Endothelial cell of hepatic sinusoid (primary cell): Measurements from ENCODE around the gene SSTR3.
"Not testable (repeated sequence)": the region's sequence is repeated elsewhere in the genome, so short reads cannot be mapped to it uniquely, and the experiment has no call there.

Experiments used
- in situ Hi-C: cut with HindIII; loops from 2 replicates; pipeline ENCODE4 v1.10.0; 2017; ENCODE audit warnings: low sequenced_read_pairs

Gene SSTR3

DNA sequence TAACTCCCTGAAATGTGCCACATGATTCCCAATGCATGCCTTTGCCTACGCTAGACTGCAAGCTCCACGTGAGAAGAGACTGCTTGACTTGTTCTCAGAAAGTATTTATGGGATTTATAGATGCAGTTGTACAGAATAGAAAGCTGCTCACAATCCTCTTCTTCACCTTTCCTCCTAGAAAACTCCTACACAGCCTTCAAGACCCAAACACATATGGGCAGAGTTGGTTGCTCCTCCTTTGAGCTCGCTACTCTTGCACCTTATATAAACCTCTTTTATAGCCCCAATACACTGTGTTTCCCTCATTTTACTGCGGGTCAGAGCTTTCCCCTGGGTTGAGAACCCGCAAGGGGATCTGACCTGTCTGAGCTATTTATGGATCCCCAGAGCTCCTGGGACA is 40.6 kb downstream of the SSTR3 start:
- in situ Hi-C loops: no loop called here

DNA sequence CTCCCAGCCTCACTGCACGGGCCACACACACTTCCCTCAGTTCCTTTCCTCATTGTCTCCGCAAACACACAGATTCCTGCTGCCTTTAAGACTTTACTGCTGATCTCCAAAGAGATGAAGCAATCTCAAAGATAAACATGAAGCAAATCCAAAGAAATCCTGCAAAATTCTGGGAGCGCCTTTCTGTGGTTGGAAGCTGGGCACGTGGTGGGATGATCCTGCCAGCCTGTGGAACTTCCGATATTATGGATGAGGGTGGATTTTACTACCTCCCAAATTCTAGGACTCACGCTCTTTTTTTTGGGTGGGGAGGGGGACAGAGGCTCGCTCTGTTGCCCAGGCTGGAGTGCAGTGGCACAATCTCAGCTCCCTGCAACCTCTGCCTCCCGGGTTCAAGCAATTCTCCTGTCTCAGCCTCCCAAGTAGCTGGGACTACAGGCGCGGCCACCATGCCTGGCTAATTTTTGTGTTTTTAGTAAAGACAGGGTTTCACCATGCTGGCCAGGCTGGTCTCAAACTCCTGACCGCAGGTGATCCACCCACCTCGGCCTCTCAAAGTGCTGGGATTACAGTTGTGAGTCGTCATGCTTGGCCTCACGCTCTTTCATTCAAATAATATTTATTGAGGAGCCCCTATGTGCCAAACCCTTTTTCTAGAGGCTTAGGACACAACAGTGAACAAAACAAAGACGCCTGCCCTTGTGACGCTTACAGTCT is 41.4 kb downstream of the SSTR3 start:
- in situ Hi-C loops: not testable (repeated sequence)

- in situ Hi-C loops: no loop called here
Measured at GRCh38 chr22:37169947-37170688, 42.2 kb downstream of the SSTR3 start.

DNA sequence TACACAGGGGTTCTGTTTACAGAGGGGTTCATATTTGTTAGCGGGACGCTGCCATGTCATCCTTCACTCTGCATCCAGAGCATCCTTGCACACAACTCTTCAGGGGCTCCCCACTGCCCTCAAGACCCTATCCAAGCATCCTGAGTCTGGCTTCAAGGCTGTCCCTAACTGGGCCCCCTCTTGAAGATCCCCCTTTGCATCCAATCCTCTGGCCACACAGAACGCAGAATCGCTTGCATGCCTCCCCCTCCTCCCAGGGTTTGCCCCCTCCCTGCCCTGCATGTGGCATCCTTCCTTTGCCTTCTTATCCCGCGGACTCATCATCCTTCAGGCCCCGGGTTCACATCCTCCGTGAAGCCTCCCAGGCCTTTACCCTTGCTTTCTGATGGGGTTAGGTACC is 42.9 kb downstream of the SSTR3 start:
- in situ Hi-C loops: no loop called here

DNA sequence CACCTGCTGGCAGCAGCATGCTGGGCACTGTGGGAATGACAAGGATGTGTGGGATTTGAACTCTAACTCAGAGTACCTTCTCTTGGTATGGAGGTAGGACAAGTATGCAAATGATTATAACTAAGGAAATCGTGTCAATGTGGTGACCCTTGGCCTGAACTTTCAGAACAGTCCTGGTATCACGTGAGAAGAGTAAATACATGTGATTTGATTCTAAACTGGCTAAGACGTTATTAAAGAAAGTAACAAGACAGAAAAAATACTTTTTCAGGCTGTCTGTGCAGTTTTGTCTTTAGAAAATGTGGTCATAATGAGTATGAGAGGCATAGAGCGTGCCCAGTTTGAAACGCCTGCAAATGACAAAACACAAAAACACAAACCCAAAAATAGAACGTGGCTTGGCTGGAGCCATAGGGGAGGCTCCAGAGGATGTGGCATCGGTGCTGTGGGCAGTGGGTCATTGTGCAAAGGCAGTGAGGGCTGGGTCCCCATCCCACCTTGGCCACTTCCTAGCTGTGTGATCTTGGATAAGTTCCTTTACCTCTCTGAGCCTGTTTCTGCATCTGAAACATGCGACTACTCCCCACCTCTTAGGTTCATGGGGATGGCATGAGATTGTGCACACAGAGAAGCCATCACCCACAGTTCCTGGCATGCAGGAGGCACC is 44.2 kb downstream of the SSTR3 start:
- in situ Hi-C loops: no loop called here

- in situ Hi-C loops: no loop called here
Measured at GRCh38 chr22:37167176-37167980, 44.9 kb downstream of the SSTR3 start.

DNA sequence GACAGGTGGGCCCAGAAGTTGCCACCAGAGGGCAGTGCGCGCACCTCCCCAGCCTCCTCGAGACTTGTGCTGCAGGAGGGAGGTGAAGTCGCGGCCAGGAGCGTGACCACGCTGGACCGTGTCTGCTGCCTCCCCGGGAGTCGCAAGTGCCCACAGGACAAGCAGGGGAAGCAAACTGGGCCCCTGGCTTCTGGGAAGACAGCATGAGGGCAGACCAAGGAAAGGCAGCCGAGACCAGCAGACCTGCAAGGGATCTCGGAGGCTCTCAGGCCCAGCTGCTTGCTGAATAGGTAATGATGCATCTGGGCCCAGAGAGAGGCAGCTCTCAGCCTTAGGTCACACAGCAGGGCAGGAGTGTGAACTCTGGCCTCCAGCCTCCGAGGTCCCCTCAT is 45.6 kb downstream of the SSTR3 start:
- in situ Hi-C loops: no loop called here

DNA sequence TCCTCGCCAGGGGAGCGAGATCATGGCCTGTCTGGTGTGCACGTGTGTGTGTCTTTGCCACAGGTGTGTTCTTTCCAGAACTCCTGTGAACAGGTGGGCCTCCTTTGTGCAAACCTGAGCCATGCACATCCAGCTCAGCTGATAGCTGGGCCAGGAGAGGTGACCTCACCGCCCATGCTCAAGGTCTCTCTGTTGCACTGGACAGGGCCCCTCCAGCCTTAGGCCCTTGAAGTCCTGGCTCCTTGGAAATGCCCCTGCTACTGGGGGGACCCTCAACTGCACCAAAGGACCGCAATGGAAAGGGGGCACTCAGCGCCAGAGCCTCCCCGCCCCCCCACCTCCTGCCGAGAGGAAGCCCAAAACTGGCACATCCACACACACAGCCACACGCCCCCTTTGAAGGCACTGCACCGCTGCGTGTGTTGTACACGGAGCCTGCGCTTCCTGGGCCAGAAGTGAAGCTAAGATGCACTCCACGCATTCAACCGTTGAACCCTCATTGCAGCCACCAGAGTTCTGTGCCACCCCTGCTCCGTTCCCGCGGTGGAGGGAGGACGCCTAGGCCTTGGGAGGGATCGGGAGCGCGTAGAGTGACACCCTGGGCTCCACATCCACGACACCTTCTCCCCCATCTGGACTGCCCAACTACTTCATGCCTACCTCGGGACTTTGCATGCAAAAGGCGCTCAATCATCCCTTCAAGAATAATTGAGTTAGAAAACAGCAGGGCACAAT is 46.2 kb downstream of the SSTR3 start:
- in situ Hi-C loops: no loop called here

DNA sequence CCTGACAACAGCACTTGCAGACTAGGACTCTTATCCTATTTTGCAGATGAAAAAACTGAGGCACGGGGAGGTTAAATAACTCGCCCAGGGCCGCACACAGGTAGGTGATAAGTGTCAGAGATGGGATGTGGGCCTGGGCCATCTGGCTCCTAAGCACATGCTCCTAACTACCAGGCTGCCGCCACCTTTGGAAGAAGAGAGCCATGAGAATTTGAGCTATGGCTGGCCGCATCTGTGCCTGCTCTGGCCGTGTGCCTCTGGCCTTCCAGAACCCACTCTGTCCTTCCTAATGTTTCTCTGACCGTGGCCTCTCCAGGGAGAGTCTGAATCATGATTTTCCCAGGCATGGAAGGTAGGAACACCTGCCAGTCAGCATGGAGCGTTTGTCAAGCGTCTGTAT is 47.2 kb downstream of the SSTR3 start:
- in situ Hi-C loops: no loop called here

GRCh38 chr22:37164505-37164887 is 47.8 kb downstream of the SSTR3 start:
- in situ Hi-C loops: no loop called here

- in situ Hi-C loops: no loop called here
Measured at GRCh38 chr22:37163575-37164504, 48.4 kb downstream of the SSTR3 start.

DNA sequence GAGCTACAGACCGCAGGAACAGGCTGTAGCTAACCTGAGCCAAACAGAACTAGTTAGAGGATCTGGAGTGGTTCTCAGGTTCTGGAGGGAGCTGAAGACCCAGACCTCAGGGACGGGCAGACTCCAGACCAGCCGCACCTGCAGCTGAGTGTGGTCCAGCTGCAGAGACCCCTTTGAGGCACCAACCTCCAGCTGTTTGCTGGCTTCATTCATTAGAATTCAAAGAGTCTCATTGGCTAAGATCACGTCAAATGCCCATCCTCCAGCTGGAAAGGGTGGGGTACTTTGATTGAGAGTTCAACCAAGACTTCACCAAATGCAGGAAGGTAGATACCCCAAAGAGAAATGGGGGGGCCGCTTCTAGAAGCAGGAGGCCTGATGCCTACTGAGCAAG is 49.2 kb downstream of the SSTR3 start:
- in situ Hi-C loops: no loop called here

DNA sequence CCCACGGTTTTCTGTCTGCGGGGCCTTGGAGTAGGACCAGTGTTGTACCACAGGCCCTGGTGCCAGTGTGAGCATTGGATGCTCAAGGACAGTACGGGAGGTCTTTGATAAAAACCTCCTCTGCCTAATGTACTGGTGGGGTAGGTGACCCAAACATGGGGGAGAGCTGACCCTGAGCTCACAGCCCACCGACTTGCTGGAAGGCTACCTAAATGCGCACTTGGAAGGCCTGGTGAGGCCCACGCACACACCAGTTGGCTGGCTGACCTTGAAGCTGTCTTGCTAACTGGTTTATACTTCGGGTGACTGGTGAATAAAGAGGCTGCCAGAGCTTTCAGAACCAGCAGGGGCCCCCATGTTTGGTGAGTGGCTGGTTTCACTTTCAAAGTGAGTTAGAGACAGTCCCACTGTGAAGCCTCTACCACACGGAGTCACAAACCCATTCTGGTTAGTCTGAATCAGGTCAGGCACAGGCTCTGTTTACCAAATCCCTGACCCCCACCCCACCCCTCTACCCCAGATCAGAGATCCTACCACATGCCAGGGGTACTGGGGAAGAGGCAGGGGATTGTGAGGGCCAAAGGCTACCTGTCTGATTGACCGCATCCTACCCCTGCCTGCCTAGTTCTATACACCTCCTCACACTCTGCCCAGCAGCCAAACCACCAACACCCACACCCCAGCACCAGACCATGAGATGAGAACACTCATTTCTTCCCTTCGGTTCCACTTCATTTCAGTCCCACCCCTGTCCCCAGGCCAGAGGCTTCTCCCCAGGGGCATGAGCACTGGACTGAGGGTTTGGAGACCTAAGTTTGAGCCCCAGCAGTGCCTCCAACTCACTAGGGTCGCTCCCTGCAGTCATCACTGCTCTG is 49.8 kb downstream of the SSTR3 start:
- in situ Hi-C loops: no loop called here

GRCh38 chr22:37161443-37161842 is 50.8 kb downstream of the SSTR3 start:
- in situ Hi-C loops: no loop called here

DNA sequence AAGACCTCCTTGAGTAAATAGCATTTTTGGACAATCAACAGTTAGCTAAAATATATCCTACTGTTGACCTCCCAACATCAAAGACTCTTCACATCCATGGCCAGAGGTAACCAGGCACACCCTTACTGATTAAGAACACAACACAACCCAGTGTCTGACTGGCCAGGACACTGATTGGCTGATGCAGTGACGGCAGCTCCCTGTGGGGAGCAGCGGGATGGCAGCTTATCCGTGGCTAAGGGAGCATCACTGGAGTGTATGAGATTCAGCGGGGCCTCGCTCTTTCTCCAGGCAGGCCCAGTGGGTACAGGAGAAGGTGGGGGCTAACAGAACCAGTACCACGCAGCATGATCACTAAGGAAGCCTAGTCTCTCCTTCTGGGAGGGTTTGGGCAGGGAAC is 52.2 kb downstream of the SSTR3 start:
- in situ Hi-C loops: no loop called here

GRCh38 chr22:37158963-37159290 is 53.4 kb downstream of the SSTR3 start:
- in situ Hi-C loops: loop anchor here (5.0 to 10.0 kb wide), 2 partner anchors 37 to 104 kb away; partner anchors contain the start of gene KCTD17

GRCh38 chr22:37157516-37158285 is 54.6 kb downstream of the SSTR3 start:
- in situ Hi-C loops: loop anchor here (5.0 to 10.0 kb wide), 2 partner anchors 35 to 103 kb away; partner anchors contain the start of gene KCTD17
